Left ventricle myocardium superior (tissue), 1 donor: ENCODE results near the gene RNF7. TPM values are rescaled to one million over a fixed set of nuclear protein-coding genes. Genes with fewer than 3 reads are reported as not detected.

Experiments
- total RNA-seq: library from RNA; stranded (reverse); fragmentation: NEBNext Ultra II Directional; extraction: Animal tissue kit (Norgen Biotek cat#: 25700); gene quantifications from one replicate; pipeline ENCODE4 v1.2.1, GENCODE V29; 2021
- donor health status: DM: no; HTN: yes; CAD: no; lungs with severe emphysema.

The RNF7 gene
- total RNA-seq, 1 donor from 2014 or later, result 85.0 TPM

Other genes with a start within 250 kb of the RNF7 start
- gene GRK7, start 25.1 kb downstream of the RNF7 start, total RNA-seq, result not detected
- gene ATP1B3, start 138.3 kb downstream of the RNF7 start, total RNA-seq, result 31.1 TPM